Activated CD8-positive, alpha-beta T cell treated with anti-CD3 and anti-CD28 coated beads for 36 hours (primary cell): ENCODE measurements around the gene XRCC5. TPM values are rescaled to one million over a fixed set of nuclear protein-coding genes. Genes with fewer than 3 reads are reported as not detected.
"Not testable (repeated sequence)": the region's sequence is repeated elsewhere in the genome, so short reads cannot be mapped to it uniquely, and the experiment has no call there.

ENCODE experiments used
- ATAC-seq: fragments of 200-7000 bp; cut with Tn5 transposase; one replicate; pipeline ENCODE4 v1.10.0; 2021; ENCODE audit warnings: mild to moderate bottlenecking, moderate library complexity
- CTCF ChIA-PET: fragments of 350-600 bp; sonication (Branson Sonifier 250); formaldehyde crosslinking; loops from one replicate; lab custom pipeline; 2021; ENCODE audit warnings: antibody characterized with exemption; lab: Charles Lee
- POLR2A ChIA-PET: fragments of 350-600 bp; sonication (Branson Sonifier 250); formaldehyde crosslinking; loops from one replicate; lab custom pipeline; 2021; ENCODE audit warnings: antibody characterized with exemption; lab: Charles Lee
- DNase-seq: peaks from one replicate; pipeline ENCODE4 v3.0.0-alpha.2; 2020
- H3K27ac Mint-ChIP-seq: one replicate; pipeline ENCODE4 v1.8.0; 2021; ENCODE audit warnings: mild to moderate bottlenecking, mixed read lengths
- H3K27me3 Mint-ChIP-seq: one replicate; pipeline ENCODE4 v1.8.0; 2021; ENCODE audit warnings: mixed read lengths
- H3K36me3 Mint-ChIP-seq: one replicate; pipeline ENCODE4 v1.8.0; 2021; ENCODE audit warnings: low read depth, mixed read lengths
- H3K4me1 Mint-ChIP-seq: one replicate; pipeline ENCODE4 v1.8.0; 2021; ENCODE audit warnings: low read depth, mixed read lengths
- H3K4me3 Mint-ChIP-seq: one replicate; pipeline ENCODE4 v1.8.0; 2021; ENCODE audit warnings: mild to moderate bottlenecking, moderate library complexity, mixed read lengths
- H3K9me3 Mint-ChIP-seq: one replicate; pipeline ENCODE4 v1.8.0; 2021; ENCODE audit warnings: mixed read lengths
- intact Hi-C: fragments of 100-400 bp; cut with micrococcal nuclease; formaldehyde crosslinking; loops from one replicate; pipeline ENCODE4 v1.10.0; 2022
- total RNA-seq, 2 experiments: library from RNA; stranded (reverse); gene quantifications; one replicate each; pipeline ENCODE4 v1.2.3, GENCODE V29; 2021
- TF ChIP-seq, protein P1 (sequence below): fragments of 200-600 bp; IDR thresholded peaks from one replicate; pipeline ENCODE4 v1.8.0; 2022; ENCODE audit warnings: antibody characterized with exemption, mild to moderate bottlenecking

The XRCC5 gene
- total RNA-seq, 2 experiments from 2014 or later: 541 to 544 TPM

DNA sequence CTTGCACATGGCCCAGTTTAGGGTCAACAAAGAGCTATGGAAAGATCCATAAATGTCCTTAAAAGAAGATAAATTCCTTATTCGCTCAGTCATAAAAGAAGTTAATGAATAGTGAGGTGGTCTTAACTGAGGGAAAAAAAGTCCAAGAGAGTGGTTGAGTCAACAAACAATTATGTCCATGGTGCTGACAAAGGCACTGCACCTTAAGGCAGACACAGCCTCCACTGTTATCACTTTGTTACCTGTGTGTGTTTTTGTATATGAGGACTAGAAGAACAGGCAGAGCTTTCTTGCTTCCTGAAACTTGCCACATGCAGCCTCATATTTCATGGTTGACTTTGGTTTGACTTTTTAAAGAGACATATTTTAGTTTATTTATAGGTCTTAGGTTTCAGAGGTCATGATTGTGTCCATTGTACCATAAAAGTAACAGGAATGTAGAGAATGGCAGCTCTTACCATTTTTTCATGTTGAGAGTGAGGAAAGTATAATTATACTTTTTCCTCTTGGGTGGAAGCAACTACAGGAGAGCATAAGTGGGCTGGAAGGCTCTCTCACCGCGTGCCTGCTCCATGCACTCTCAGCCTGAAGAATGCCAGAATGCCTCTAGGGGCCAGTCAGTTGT is 93.6 kb downstream of the XRCC5 start:
- Mint-ChIP-seq H3K9me3 (no peaks in the 10 kb centered on the region), H3K27ac (peak overlapping the region; percentile 51), H3K4me1 (peaks cover 70% of the 10 kb centered on the region), H3K4me3 (no peak overlapping the region), H3K36me3 (peaks cover 88% of the 10 kb centered on the region), H3K27me3 (no peaks in the 10 kb centered on the region)
- DNase-seq (no peak), ATAC-seq (no peak)
- CTCF ChIA-PET: interaction anchor here (0.9 to 2.4 kb wide), 3 partner anchors 29 to 89 kb away, joined by 3 to 6 read pairs (median 4); no protein-coding TSS in a partner anchor
- POLR2A ChIA-PET: interaction anchor here (1.7 kb wide), 1 partner anchor 30 kb away, joined by 3 read pairs; no protein-coding TSS in a partner anchor
- intact Hi-C loops: no loop called here
- TF ChIP-seq, protein P1, sequence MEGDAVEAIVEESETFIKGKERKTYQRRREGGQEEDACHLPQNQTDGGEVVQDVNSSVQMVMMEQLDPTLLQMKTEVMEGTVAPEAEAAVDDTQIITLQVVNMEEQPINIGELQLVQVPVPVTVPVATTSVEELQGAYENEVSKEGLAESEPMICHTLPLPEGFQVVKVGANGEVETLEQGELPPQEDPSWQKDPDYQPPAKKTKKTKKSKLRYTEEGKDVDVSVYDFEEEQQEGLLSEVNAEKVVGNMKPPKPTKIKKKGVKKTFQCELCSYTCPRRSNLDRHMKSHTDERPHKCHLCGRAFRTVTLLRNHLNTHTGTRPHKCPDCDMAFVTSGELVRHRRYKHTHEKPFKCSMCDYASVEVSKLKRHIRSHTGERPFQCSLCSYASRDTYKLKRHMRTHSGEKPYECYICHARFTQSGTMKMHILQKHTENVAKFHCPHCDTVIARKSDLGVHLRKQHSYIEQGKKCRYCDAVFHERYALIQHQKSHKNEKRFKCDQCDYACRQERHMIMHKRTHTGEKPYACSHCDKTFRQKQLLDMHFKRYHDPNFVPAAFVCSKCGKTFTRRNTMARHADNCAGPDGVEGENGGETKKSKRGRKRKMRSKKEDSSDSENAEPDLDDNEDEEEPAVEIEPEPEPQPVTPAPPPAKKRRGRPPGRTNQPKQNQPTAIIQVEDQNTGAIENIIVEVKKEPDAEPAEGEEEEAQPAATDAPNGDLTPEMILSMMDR: no peak

DNA sequence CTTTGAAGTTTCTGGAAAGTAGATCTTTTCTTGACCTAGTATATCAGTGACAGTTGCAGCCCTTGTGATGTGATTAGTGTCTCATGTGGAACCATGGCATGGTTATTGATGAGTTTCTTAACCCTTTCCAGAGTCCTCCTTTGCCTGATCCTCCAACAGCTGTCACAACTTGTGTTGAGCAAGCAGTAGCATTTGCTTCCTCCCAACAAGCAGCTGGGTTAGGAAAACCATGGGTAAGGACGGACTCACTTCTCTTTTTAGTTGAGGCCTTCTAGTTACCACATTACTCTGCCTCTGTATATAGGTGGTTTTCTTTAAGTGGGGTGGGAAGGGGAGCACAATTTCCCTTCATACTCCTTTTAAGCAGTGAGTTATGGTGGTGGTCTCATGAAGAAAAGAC is 96.3 kb downstream of the XRCC5 start:
- intact Hi-C loops: no loop called here

DNA sequence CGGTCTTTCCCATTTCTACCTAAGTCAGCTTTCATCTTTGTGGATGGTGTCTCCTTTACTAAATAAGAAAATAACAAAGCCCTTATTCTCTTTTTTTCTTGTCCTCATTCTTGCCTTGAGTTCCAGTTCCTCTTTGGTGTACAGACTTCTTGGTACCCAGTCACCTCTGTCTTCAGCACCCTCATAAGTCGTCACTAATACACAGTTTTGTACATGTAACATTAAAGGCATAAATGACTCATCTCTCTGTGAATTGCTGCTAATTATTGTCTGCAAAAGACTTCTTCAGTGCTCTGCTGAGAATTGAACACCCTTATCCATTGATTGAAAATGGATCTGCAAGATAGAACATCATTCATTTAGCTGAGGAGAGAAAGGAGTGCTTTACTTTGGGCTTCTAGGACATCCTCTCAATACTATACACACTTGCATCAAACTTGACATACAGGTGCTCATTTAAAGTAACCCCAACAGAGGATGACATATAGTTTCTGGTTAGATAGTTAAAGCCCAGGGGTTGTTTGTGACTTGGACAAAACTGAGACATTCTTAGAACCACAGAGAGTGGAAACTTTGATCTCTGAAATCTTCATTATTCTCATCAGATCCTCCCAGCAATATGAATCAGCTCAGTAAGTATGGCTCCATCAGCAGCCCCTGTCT is 97.0 kb downstream of the XRCC5 start:
- no peaks in the 10 kb centered on the region for H3K9me3 Mint-ChIP-seq
- H3K27ac Mint-ChIP-seq: peak overlapping the region; percentile 90
- DNase-seq (no peak), ATAC-seq (peak; percentile 88)
- TF ChIP-seq, protein P1: no peak
- intact Hi-C loops: no loop called here
- H3K4me3 Mint-ChIP-seq: no peak overlapping the region
- peaks cover 63% of the 10 kb centered on the region for H3K4me1 Mint-ChIP-seq
- ChIA-PET POLR2A (interaction anchor here (0.8 to 1.5 kb wide), 3 partner anchors 9 to 10 kb away, joined by 3 read pairs; no protein-coding TSS in a partner anchor), CTCF (interaction anchor here (2.0 kb wide), 1 partner anchor 9 kb away, joined by 5 read pairs; no protein-coding TSS in a partner anchor)
- no peaks in the 10 kb centered on the region for H3K27me3 Mint-ChIP-seq
- peaks cover 78% of the 10 kb centered on the region for H3K36me3 Mint-ChIP-seq

More for the DNA sequence above, 96.3 kb downstream of the XRCC5 start:
- CTCF ChIA-PET: interaction anchor here (1.5 to 2.0 kb wide), 2 partner anchors 10 to 199 kb away, joined by 4 to 5 read pairs; no protein-coding TSS in a partner anchor
- TF ChIP-seq, protein P1: no peak
- peak overlapping the region; percentile 90 for H3K27ac Mint-ChIP-seq
- H3K4me3 Mint-ChIP-seq: no peak overlapping the region
- no peaks in the 10 kb centered on the region for H3K27me3 Mint-ChIP-seq
- POLR2A ChIA-PET: interaction anchor here (0.6 to 1.5 kb wide), 3 partner anchors 9 to 125 kb away, joined by 3 read pairs; no protein-coding TSS in a partner anchor
- H3K9me3 Mint-ChIP-seq: no peaks in the 10 kb centered on the region
- H3K36me3 Mint-ChIP-seq: peaks cover 82% of the 10 kb centered on the region
- DNase-seq (no peak), ATAC-seq (no peak)
- H3K4me1 Mint-ChIP-seq: peaks cover 65% of the 10 kb centered on the region

DNA sequence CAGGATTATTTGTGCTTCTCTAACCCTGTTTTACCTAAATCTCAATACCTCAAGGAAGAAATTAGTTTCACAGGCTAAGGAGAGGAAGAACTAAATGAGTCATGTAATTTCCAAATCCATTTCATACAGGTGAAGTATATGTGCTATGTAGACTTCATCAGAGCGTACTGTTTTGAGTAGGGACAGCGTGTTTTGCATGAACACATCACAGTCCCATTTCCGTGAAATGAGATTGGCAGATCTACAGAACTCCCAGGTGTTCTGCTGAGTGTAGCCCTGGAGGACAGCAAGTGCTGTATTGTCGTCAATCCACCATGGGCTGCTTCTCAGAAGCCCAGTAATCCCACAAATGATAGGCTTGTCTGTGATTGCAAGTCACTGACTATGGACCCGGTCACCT is 97.7 kb downstream of the XRCC5 start:
- no peak overlapping the region for H3K4me3 Mint-ChIP-seq
- TF ChIP-seq, protein P1: no peak

DNA sequence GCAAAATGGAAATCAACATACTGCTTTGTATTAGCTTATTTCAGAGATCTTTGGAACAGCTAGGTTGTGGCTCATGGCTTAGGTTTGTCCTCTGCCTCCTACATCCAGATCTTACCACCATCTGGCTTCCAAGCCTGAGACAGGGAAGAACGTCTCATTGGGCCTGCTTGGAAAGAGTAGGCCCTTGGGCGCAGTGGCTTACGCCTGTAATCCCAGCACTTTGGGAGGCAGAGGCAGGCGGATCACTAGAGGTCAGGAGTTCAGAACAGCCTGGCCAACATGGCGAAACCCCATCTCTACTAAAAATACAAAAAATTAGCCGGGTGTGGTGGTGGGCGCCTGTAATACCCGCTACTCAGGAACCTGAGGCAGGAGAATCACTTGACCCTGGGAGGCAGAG is 99.5 kb downstream of the XRCC5 start:
- Mint-ChIP-seq H3K36me3 (peaks cover 61% of the 10 kb centered on the region), H3K4me1 (peaks cover 51% of the 10 kb centered on the region)
- POLR2A ChIA-PET, H3K27me3 Mint-ChIP-seq, H3K4me3 Mint-ChIP-seq, intact Hi-C loops, H3K27ac Mint-ChIP-seq, DNase-seq, H3K9me3 Mint-ChIP-seq, ATAC-seq: not testable (repeated sequence)
- CTCF ChIA-PET: interaction anchor here (1.3 kb wide), 1 partner anchor 196 kb away, joined by 3 read pairs; no protein-coding TSS in a partner anchor

More for the DNA sequence above, 97.7 kb downstream of the XRCC5 start:
- DNase-seq: no peak
- ATAC-seq: peak; percentile 45
- Mint-ChIP-seq H3K27me3 (no peaks in the 10 kb centered on the region), H3K9me3 (no peaks in the 10 kb centered on the region), H3K36me3 (peaks cover 77% of the 10 kb centered on the region), H3K4me1 (peaks cover 57% of the 10 kb centered on the region), H3K27ac (peak overlapping the region; percentile 90)
- intact Hi-C loops: no loop called here
- ChIA-PET CTCF (interaction anchor here (2.0 kb wide), 1 partner anchor 9 kb away, joined by 5 read pairs; no protein-coding TSS in a partner anchor), POLR2A (interaction anchor here (1.0 to 1.5 kb wide), 2 partner anchors 9 to 11 kb away, joined by 3 read pairs; no protein-coding TSS in a partner anchor)
